Body of pancreas (tissue), 4 donors: ENCODE measurements around the gene C1orf56.

Experiments used
- CTCF ChIP-seq, 7 experiments: fragments of 450-650 bp in 4 of 7; fragments of 200-600 bp in 3 of 7; sonication (generic) in 3 of 7; IDR thresholded peaks; one replicate each; pipeline ENCODE4 v1.5.1; 2016 to 2019; ENCODE audit warnings: antibody characterized with exemption in 7 of 7
- POLR2A ChIP-seq, 3 donors: fragments of 450-650 bp; IDR thresholded peaks; one replicate each; pipeline ENCODE4 v1.6.1; 2016; ENCODE audit warnings: antibody characterized with exemption in 3 of 3, mild to moderate bottlenecking in 2 of 3

- TF ChIP-seq CTCF (IDR thresholded peaks at IDR 0.05): peak in 4 of 7 experiments; percentile 42 to 65 (median 56)
- TF ChIP-seq POLR2A (IDR thresholded peaks at IDR 0.05): peak; percentile 8 to 43 (median 40)
These were observed 534 bp downstream of the C1orf56 start for GRCh38 chr1:151047925-151048644.
